ENCODE results near the gene STH. TPM values are rescaled to one million over a fixed set of nuclear protein-coding genes. Genes with fewer than 3 reads are reported as not detected.

STH gene
- total and polyA plus RNA-seq, 7 donors, result not detected

DNA sequence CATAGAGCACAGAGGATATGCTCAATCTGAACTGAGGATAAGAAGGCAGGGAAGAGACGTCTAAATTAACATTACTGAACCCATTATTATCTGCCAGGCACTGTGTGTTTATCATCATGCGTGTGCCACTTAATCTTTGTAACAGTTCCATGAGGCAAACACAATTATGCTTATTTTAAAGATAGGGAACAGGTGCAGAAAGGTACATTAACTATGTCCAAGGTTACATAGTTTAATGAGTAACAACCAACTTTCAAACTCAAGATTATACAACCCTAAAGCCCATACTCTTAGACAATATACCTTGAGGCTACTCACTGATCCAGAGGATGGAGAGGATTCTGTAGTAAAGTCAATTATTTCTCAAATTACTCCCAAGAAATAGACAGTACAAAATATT lies 43.2 kb downstream of the STH start:
- H3K4me3 ChIP-seq, result no peak overlapping the region
- DNase-seq, result no peak
- peaks cover 0 to 53% (median 41%) of the 10 kb centered on the region in 4 donors for H3K4me1 ChIP-seq
- no peaks in the 10 kb centered on the region for H3K27me3 ChIP-seq
- H3K36me3 ChIP-seq, result peaks cover 12 to 60% (median 24%) of the 10 kb centered on the region in 4 donors
- 26 to 74% methylated on average over 2 of the region's 2 CpGs for WGBS, 2 donors
- intact Hi-C loops (cut with DNase I), result no loop called here
- TF ChIP-seq EP300 (IDR thresholded peaks at IDR 0.05) (no peak), POLR2AphosphoS5 (IDR thresholded peaks at IDR 0.05) (no peak), POLR2A (IDR thresholded peaks at IDR 0.05) (no peak)
- TF ChIP-seq, protein P1, sequence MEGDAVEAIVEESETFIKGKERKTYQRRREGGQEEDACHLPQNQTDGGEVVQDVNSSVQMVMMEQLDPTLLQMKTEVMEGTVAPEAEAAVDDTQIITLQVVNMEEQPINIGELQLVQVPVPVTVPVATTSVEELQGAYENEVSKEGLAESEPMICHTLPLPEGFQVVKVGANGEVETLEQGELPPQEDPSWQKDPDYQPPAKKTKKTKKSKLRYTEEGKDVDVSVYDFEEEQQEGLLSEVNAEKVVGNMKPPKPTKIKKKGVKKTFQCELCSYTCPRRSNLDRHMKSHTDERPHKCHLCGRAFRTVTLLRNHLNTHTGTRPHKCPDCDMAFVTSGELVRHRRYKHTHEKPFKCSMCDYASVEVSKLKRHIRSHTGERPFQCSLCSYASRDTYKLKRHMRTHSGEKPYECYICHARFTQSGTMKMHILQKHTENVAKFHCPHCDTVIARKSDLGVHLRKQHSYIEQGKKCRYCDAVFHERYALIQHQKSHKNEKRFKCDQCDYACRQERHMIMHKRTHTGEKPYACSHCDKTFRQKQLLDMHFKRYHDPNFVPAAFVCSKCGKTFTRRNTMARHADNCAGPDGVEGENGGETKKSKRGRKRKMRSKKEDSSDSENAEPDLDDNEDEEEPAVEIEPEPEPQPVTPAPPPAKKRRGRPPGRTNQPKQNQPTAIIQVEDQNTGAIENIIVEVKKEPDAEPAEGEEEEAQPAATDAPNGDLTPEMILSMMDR (IDR thresholded peaks at IDR 0.05), result no peak
- no peak overlapping the region for H3K27ac ChIP-seq
- H3K9me3 ChIP-seq, result no peaks in the 10 kb centered on the region

DNA sequence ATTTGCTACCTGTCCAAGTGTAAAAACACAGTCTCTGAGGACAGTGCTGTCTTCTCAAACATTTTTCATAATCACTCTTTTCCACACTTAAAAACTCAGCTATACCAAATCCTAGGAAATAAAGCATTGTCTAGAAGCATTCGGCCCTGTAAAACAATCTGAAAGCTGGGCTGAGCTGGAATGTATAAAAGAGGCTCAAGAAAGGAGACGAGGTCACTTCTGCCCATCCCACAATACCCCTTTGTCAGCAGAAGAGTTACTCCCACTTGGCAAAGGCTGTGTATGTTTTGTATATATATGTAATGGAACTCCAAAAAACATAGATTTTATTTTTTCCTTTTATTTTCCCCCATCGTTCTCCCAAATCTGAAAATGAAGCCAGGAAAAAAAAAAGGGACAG lies 43.9 kb downstream of the STH start:
- Histone ChIP-seq H3K4me3 (no peak overlapping the region), H3K27ac (peak overlapping the region in 2 of 4 donors; percentile 66 to 72), H3K4me1 (peaks cover 0 to 55% (median 41%) of the 10 kb centered on the region in 4 donors), H3K9me3 (no peaks in the 10 kb centered on the region), H3K36me3 (peaks cover 5 to 60% (median 20%) of the 10 kb centered on the region in 4 donors), H3K27me3 (no peaks in the 10 kb centered on the region)
- intact Hi-C loops (cut with DNase I), result no loop called here
- DNase-seq, result no peak
- no peak for TF ChIP-seq POLR2AphosphoS5 (IDR thresholded peaks at IDR 0.05)
- TF ChIP-seq, protein P1 (IDR thresholded peaks at IDR 0.05), result no peak
- no peak for TF ChIP-seq POLR2A (IDR thresholded peaks at IDR 0.05)
- no peak for TF ChIP-seq EP300 (IDR thresholded peaks at IDR 0.05)
- WGBS, 2 donors, result 22 to 56% methylated on average over 3 of the region's 3 CpGs

DNA sequence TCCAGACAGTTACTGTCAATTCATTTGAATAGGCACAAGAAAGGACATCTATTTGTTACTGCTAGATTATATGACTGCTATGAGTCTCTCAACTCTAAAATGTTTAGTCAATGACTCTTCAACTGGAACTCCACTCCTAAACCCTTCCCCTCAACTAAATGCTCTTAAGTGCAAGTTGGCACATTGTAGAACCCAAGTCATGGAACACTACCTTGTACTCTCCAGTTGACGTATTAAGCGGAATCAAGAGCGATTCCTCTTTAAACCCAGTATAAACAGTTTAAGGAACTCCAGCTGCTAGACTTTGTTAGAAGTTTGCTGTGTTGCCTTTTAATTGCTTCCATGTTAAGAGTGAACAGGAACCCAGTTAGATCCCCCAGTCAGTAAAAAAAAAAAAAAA lies 44.6 kb downstream of the STH start:
- no peak for DNase-seq
- H3K27ac ChIP-seq, result peak overlapping the region; percentile 46 to 72 (median 66)
- no peaks in the 10 kb centered on the region for H3K27me3 ChIP-seq
- H3K4me1 ChIP-seq, result peaks cover 0 to 55% (median 41%) of the 10 kb centered on the region in 4 donors
- 79 to 85% methylated on average over 3 of the region's 3 CpGs for WGBS, 2 donors
- no peaks in the 10 kb centered on the region for H3K9me3 ChIP-seq
- no peak for TF ChIP-seq POLR2A (IDR thresholded peaks at IDR 0.05)
- TF ChIP-seq, protein P1 (IDR thresholded peaks at IDR 0.05), result no peak
- peaks cover 0 to 60% (median 17%) of the 10 kb centered on the region in 4 donors for H3K36me3 ChIP-seq
- no peak overlapping the region for H3K4me3 ChIP-seq
- intact Hi-C loops (cut with DNase I), result loop anchor here (1.0 kb wide), 2 partner anchors 150 to 170 kb away; partner anchors contain the start of gene KANSL1

DNA sequence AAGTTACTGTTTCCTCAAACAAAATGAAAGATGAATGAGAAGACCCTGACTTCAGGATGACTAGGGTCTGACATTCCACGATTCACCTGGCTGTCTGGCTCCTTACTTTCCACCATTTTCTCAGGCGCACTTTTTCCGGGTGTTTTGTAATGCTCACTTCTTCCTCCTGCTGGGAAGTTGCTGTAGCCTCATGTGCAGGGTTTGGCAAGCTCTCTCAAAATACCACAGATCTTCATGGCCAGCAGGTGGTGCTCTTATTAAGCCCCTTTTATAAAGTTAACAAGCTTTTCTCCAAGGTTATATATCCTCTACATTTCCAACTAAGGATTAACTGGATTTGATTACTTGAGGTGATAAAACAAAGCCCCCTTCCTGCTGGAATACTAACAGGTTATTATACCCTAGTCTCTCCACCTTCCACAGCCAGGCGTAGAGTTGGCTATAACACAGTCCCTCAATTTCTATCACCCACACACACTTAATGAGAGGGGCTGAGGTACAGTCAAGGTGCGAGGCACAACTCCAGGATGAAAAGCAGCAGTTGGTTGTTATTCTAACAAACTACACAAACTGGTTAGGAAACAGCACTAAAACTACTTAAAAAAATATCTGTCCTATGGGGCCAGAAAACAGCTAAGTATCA lies 45.4 kb downstream of the STH start:
- H3K27ac ChIP-seq, result peak overlapping the region; percentile 46 to 72 (median 66)
- no peaks in the 10 kb centered on the region for H3K9me3 ChIP-seq
- H3K4me3 ChIP-seq, result no peak overlapping the region
- peaks cover 0 to 59% (median 14%) of the 10 kb centered on the region in 4 donors for H3K36me3 ChIP-seq
- intact Hi-C loops (cut with DNase I), result loop anchor here (1.0 kb wide), 2 partner anchors 149 to 169 kb away; partner anchors contain the start of gene KANSL1
- WGBS, 2 donors, result 37 to 54% methylated on average over 5 of the region's 5 CpGs
- no peaks in the 10 kb centered on the region for H3K27me3 ChIP-seq
- peaks cover 0 to 49% (median 38%) of the 10 kb centered on the region in 4 donors for H3K4me1 ChIP-seq
- TF ChIP-seq, protein P1 (IDR thresholded peaks at IDR 0.05), result peak; percentile 85 to 97 (median 96)
- TF ChIP-seq POLR2AphosphoS5 (IDR thresholded peaks at IDR 0.05) (peak; percentile 6 to 63 (median 58)), EP300 (IDR thresholded peaks at IDR 0.05) (peak in 1 of 4 donors; percentile 0), POLR2A (IDR thresholded peaks at IDR 0.05) (no peak)
- peak; percentile 92 for DNase-seq

All from sigmoid colon (tissue), 7 donors.